NT2/D1 (cell line): Measurements from ENCODE around the gene KRT6C.

Experiments
- DNase-seq: peaks from one replicate; pipeline ENCODE4 v3.0.0-alpha.2; 2011; ENCODE audit warnings: low read depth, low spot score
- H3K27me3 ChIP-seq: 2 replicates; pipeline ENCODE4 v1.6.0; 2011; ENCODE audit warnings: mild to moderate bottlenecking; ENCODE audit not compliant: insufficient read length, insufficient read depth
- H3K36me3 ChIP-seq: 2 replicates; pipeline ENCODE4 v1.6.1; 2011; ENCODE audit warnings: mild to moderate bottlenecking, low read length, mixed read lengths; ENCODE audit not compliant: insufficient read depth, insufficient read length
- H3K4me1 ChIP-seq: 2 replicates; pipeline ENCODE4 v1.5.1; 2011; ENCODE audit not compliant: insufficient read depth, insufficient read length
- H3K4me3 ChIP-seq: 2 replicates; pipeline ENCODE4 v1.5.1; 2011; ENCODE audit warnings: low read depth; ENCODE audit not compliant: insufficient read length
- H3K9ac ChIP-seq: 2 replicates; pipeline ENCODE4 v1.6.0; 2011; ENCODE audit warnings: low read depth; ENCODE audit not compliant: insufficient read length
- H3K9me3 ChIP-seq: 2 replicates; pipeline ENCODE4 v1.5.1; 2011; ENCODE audit warnings: mild to moderate bottlenecking, low read length; ENCODE audit not compliant: insufficient read depth
- SUZ12 ChIP-seq: IDR thresholded peaks from 2 replicates; pipeline ENCODE4 v1.6.1; 2011; ENCODE audit not compliant: insufficient read length, insufficient read depth; ENCODE audit errors: extremely low read depth
- YY1 ChIP-seq: IDR thresholded peaks from 2 replicates; pipeline ENCODE4 v1.6.1; 2011; ENCODE audit not compliant: insufficient read length, insufficient read depth
- ZNF274 ChIP-seq: IDR thresholded peaks from 2 replicates; pipeline ENCODE4 v1.6.1; 2011; ENCODE audit warnings: mild to moderate bottlenecking, low read depth, low read length

Gene KRT6C

DNA sequence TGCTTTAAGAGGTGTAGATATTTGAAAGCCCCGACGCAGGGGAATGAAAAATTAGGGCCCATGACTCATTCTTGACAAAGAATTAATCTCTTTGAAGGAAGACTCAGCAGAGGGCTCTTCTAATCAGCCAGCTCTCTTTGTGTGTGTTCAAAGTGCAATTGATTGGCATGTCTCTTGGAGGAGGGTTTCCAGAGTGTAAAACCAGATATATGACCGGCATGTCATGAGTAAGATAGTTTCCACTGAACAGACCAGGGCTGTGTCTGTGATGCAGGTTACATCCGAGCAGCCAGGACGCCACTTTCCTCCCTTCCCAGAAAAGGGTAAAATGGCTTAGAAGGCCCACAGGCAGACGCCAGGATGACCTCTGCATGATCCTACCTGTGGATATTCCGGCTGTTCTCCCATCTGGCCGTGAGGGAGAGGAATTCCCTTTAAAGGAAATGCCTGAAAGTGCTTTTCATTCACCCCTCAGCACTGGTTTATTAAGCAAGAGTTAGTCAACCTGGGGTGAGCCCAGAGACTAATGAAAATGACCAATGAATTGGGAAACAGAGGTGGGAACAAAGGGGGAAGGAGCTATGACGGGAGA is 32.2 kb downstream of the KRT6C start:
- Histone ChIP-seq H3K9ac (no peak overlapping the region), H3K27me3 (no peaks in the 10 kb centered on the region), H3K36me3 (no peaks in the 10 kb centered on the region), H3K4me1 (peaks cover 4% of the 10 kb centered on the region), H3K9me3 (no peaks in the 10 kb centered on the region), H3K4me3 (no peak overlapping the region)
- no peak for TF ChIP-seq SUZ12
- TF ChIP-seq ZNF274: no peak
- no peak for TF ChIP-seq YY1
- DNase-seq: no peak

DNA sequence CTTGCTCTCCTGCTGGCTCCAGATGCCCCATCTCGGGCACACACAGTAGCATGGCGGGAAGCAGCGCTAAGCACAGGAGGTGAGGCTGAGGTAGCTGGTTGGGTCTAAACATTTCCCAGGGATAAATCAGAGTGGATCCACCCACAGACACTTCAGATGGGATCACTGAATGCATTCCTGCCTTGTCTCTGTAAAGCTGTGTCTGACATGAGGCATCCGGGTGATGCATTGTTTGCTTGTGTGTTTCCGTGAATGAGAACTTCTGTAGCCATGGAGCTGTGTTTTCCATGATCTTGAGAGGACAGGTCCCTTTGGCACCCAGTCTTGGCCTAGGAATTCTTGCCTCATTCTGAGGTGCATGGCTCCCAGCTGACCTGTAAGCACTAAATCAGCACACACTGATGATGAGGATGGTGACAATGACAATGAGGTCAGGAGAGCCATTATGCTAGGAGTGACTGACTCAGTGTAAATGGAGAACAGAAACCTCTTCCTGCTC is 32.7 kb downstream of the KRT6C start:
- Histone ChIP-seq H3K4me3 (no peak overlapping the region), H3K36me3 (no peaks in the 10 kb centered on the region), H3K9me3 (no peaks in the 10 kb centered on the region), H3K27me3 (no peaks in the 10 kb centered on the region), H3K9ac (no peak overlapping the region), H3K4me1 (peaks cover 6% of the 10 kb centered on the region)
- no peak for TF ChIP-seq ZNF274
- no peak for TF ChIP-seq YY1
- no peak for TF ChIP-seq SUZ12
- DNase-seq: no peak

DNA sequence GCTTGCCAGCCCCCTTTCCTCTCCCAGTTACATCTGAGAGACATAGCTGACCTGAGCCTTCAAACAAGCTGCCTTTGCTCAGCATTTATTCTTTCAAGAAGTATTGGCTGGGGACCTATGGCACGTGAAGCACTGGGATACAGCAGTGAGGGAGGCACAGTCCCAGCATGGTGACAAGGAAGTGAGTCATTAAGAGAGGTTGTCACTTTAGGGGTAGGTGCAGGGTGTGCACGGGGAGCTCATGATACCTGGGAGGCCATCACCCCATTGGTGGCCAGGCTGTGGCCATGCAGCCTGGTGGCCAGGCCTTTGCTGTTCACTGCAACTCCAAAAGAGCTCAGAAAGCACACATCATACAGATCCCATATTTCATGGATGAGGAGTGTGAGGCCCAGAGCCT is 33.8 kb downstream of the KRT6C start:
- Histone ChIP-seq H3K4me3 (no peak overlapping the region), H3K36me3 (no peaks in the 10 kb centered on the region), H3K4me1 (peaks cover 6% of the 10 kb centered on the region), H3K9ac (no peak overlapping the region), H3K9me3 (no peaks in the 10 kb centered on the region), H3K27me3 (no peaks in the 10 kb centered on the region)
- no peak for DNase-seq
- TF ChIP-seq ZNF274 (no peak), YY1 (no peak), SUZ12 (no peak)

DNA sequence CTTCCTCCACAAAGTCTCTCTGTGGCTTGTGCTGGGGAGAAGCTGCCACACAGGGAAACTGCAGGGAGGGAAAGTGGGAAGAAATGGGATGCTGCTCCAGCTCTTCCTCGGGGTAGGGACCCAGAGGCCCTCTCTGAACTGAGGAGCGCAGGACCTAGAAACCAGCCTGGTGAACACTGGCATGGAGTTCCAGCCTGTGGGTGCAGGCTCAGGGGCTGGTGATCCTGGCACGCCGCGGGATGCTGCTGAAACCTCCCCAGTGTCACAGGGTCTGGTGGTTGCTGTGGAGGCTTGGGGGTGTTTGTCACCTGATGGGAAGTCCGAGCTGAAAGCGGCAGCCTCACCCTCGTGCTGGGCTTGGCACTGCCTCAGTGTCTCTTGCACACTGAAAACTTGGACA is 34.2 kb downstream of the KRT6C start:
- H3K9me3 ChIP-seq: no peaks in the 10 kb centered on the region
- H3K36me3 ChIP-seq: no peaks in the 10 kb centered on the region
- TF ChIP-seq YY1: no peak
- TF ChIP-seq ZNF274: no peak
- TF ChIP-seq SUZ12: no peak
- H3K4me1 ChIP-seq: peaks cover 6% of the 10 kb centered on the region
- H3K27me3 ChIP-seq: no peaks in the 10 kb centered on the region
- H3K9ac ChIP-seq: no peak overlapping the region
- no peak for DNase-seq
- H3K4me3 ChIP-seq: no peak overlapping the region

DNA sequence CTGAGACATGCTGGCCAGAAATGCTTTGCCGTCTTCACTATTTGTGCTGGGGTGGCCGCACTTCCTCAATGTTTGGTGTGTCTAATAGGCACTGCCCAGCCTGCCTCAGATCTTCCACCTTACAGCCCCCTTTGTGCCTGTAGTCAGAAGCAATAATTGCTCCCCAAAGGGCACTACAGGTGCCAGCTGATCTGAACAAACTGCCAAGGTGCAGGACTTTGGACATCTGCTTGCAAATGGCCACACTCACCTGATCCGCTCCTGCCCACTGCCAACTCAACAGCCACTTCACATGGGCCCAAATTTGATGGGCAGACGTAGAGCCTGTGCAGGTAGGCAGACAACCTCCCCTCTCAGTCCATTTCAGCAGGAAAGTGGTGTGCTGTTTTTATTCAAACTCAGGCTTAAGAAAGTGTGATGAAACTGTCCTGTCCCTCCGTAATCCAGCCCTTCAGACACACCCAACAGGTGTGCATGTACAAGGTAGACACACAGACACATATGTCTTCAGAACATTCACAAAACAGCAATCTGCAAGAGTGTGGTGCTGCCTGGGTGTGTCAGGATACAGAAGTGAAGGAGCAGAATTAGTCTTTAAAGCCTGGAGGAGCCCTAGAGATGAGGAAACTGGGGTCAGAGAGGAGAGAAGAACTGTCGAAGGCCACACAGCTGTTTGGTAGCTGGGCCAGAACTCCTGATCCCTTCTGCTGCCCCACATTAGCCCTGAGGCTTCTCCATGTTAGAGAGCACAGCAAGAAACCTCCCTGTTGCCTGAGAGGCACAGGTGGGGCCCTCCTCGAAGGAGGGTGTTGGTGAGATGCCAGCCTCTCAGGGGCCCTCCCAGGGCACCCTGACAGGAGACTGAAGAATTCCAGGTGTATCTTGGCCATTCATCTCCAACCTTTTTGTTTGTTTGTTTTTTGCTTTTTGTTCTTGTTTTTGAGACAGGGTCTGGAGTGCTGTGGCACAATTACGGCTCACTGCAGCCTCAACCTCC is 35.0 kb downstream of the KRT6C start:
- Histone ChIP-seq H3K9me3 (no peaks in the 10 kb centered on the region), H3K9ac (no peak overlapping the region), H3K4me3 (no peak overlapping the region), H3K36me3 (no peaks in the 10 kb centered on the region), H3K27me3 (no peaks in the 10 kb centered on the region), H3K4me1 (peaks cover 6% of the 10 kb centered on the region)
- TF ChIP-seq YY1 (no peak), SUZ12 (no peak), ZNF274 (no peak)
- no peak for DNase-seq

DNA sequence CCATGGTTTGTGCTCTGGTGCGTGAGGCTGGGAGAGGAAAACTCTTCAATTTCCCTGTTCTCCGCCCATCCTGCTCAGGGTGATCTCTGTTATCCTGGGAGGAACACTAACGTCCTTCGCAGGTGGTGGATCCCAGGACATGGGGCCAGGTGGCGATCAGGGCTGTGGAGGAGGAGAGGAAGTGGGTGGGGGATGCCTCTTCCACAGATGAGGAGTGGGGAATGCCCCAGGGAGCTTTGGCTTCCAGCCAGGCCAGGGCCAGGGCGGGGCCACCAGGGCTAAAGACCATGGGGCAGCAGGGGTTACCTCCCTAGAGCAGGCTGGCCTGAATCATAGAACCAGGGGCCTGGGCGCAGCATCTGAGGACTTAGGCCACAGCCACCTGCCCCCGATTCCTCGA is 36.1 kb downstream of the KRT6C start:
- Histone ChIP-seq H3K4me3 (no peak overlapping the region), H3K27me3 (no peaks in the 10 kb centered on the region), H3K9ac (no peak overlapping the region), H3K9me3 (no peaks in the 10 kb centered on the region), H3K36me3 (no peaks in the 10 kb centered on the region), H3K4me1 (peaks cover 6% of the 10 kb centered on the region)
- DNase-seq: no peak
- no peak for TF ChIP-seq SUZ12
- TF ChIP-seq YY1: no peak
- TF ChIP-seq ZNF274: no peak

DNA sequence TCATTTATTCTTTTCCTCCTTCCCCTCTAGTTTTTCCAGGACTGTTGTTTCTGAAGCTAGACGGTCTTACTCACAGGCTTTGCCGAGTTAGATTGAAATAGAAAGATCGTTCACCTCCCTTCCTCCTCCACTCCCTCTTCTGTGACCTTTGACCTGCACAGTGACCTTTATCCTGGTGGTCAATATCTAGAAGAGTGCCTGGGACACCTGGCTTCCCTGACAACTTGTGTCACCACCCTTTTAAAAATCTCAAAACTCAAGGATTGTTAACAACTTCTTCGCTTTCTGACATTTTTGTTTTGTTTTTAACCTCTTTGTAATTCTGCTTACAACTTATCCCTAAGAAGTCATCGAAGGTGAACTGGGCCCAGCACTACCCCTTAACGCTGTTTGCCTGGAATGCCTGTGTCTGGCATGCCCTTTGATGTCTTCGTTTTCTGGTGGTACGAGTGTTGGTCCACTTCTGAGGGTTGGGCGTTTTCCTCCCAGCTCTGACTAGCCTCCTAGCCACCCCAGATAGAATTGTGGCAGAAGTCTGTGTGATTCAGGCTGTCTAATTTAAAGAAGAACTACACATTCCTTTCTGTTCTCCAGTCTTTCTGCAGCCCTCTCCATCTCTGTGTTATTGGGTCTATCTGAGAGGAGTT is 36.7 kb downstream of the KRT6C start:
- H3K4me1 ChIP-seq: peaks cover 6% of the 10 kb centered on the region
- H3K36me3 ChIP-seq: no peaks in the 10 kb centered on the region
- no peaks in the 10 kb centered on the region for H3K9me3 ChIP-seq

More for the DNA sequence above, 36.7 kb downstream of the KRT6C start:
- Histone ChIP-seq H3K27me3 (no peaks in the 10 kb centered on the region), H3K9ac (no peak overlapping the region), H3K4me3 (no peak overlapping the region)
- TF ChIP-seq ZNF274: no peak
- no peak for TF ChIP-seq YY1
- no peak for TF ChIP-seq SUZ12
- no peak for DNase-seq
